Type B pancreatic cell (in vitro differentiated cells): ENCODE measurements around the gene TUBA4A. TPM values are rescaled to one million over a fixed set of nuclear protein-coding genes. Genes with fewer than 3 reads are reported as not detected.

Source experiments
- DNase-seq: peaks from one replicate; pipeline ENCODE4 v3.0.0; 2021; ENCODE audit warnings: mixed read lengths; ENCODE audit not compliant: unreplicated experiment; ENCODE audit errors: extremely low spot score
- H3K27ac Mint-ChIP-seq: 2 replicates; pipeline ENCODE4 v1.8.0; 2021; ENCODE audit warnings: mild to moderate bottlenecking, mixed read lengths
- H3K27me3 Mint-ChIP-seq: 2 replicates; pipeline ENCODE4 v1.8.0; 2021; ENCODE audit warnings: mixed read lengths
- H3K36me3 Mint-ChIP-seq: 2 replicates; pipeline ENCODE4 v1.8.0; 2021; ENCODE audit warnings: mixed read lengths
- H3K4me1 Mint-ChIP-seq: one replicate; pipeline ENCODE4 v1.8.0; 2021; ENCODE audit warnings: mixed read lengths; ENCODE audit not compliant: unreplicated experiment
- H3K4me3 Mint-ChIP-seq: 2 replicates; pipeline ENCODE4 v1.8.0; 2021; ENCODE audit warnings: mild to moderate bottlenecking, mixed read lengths
- H3K9me3 Mint-ChIP-seq: 2 replicates; pipeline ENCODE4 v1.8.0; 2021; ENCODE audit warnings: mixed read lengths
- total RNA-seq: library from RNA; stranded (reverse); gene quantifications from 2 replicates; pipeline ENCODE4 v1.2.1, GENCODE V29; 2021; ENCODE audit warnings: low replicate concordance
- TF ChIP-seq, protein P1 (sequence below): fragments of 200-600 bp; sonication (generic); conservative IDR thresholded peaks from 2 replicates; pipeline ENCODE4 v1.5.0; 2021; ENCODE audit warnings: antibody characterized with exemption, mild to moderate bottlenecking

The TUBA4A gene
- total RNA-seq, 1 donor from 2014 or later, result 25.4 TPM

DNA sequence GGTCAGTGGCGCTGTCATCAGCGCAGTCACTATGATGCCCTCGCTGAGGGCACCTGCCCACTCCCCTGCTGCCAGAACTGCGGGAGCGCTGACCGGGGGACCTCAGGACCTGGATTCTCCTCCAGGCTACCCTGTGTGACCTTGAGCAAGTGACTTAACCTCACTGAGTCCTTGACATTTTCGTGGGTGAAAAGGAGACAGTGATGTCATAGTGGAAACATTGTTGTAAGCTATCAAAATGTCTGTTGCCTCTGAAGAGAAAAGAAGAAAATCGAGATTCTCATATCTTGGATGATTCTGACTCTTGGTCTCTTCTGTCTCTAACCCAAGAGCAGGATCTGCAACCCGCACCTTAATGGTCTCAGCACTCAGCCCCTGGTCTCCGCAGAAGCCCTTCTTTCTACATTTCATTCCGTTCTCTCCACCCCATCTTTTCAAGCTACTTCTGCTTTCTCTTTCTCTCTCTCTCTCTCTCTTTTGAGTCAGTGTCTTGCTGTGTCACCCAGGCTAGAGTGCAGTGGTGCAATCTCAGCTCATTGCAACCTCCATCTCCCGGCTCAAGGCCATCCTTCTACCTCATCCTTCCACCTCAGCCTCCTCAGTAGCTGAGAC lies 978 bp upstream of the TUBA4A start:
- TF ChIP-seq, protein P1, sequence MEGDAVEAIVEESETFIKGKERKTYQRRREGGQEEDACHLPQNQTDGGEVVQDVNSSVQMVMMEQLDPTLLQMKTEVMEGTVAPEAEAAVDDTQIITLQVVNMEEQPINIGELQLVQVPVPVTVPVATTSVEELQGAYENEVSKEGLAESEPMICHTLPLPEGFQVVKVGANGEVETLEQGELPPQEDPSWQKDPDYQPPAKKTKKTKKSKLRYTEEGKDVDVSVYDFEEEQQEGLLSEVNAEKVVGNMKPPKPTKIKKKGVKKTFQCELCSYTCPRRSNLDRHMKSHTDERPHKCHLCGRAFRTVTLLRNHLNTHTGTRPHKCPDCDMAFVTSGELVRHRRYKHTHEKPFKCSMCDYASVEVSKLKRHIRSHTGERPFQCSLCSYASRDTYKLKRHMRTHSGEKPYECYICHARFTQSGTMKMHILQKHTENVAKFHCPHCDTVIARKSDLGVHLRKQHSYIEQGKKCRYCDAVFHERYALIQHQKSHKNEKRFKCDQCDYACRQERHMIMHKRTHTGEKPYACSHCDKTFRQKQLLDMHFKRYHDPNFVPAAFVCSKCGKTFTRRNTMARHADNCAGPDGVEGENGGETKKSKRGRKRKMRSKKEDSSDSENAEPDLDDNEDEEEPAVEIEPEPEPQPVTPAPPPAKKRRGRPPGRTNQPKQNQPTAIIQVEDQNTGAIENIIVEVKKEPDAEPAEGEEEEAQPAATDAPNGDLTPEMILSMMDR, result no peak
- Mint-ChIP-seq H3K36me3 (no peaks in the 10 kb centered on the region), H3K27ac (peak overlapping the region; percentile 25), H3K4me1 (peaks cover 2% of the 10 kb centered on the region), H3K4me3 (peak overlapping the region; percentile 64), H3K27me3 (peaks cover 66% of the 10 kb centered on the region), H3K9me3 (no peaks in the 10 kb centered on the region)
- no peak for DNase-seq

DNA sequence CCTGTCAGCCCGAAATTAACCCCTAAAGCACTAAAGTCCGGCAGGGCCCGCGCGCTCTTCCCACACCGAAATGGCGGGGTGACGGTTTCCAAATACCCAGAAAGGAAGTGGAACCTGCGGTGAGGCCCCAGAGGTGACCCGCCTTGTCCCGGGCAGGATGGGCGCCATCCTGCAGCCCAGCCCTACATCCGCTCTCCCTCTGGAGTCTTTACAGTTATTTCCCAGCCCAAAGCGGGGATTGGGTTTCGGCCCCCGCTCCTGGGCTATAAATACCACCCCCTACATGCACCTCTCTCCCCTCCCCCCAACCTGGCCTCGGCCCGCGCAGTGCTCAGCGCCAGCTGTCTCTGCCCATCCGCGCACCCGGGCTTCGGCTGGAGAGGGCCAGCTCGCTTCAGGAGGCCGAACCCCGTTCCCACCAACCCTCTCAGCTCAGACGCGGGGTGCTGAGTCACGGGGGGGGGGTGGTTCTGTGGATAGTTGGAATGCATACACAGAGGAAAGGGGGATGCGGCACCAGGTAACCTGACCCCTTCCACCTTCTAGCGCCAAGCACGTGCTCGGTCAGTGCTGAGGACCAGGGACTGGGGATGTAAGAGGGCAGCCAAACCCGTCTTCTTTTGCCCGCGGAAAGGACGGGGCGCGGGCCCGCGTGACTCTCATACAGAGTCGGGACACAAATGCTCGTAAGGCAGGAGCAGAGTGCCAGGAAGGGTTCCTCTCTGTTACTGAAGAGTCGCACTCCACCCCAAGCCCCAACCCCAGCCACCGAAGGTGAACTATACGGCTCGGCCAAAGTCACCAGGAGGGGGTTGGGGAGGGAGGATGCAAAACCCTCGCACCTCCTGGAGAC lies 592 bp downstream of the TUBA4A start, which contains the start of gene TUBA4B:
Gene TUBA4B, plus strand, starts transcription at position 344 of the 853 bp plus-strand sequence. Its CDS starts 165 bp downstream, at position 509.
- Mint-ChIP-seq H3K4me1 (peaks cover 14% of the 10 kb centered on the region), H3K4me3 (peak within 1 kb of the TSS; percentile 84), H3K27me3 (peaks cover 56% of the 10 kb centered on the region)

DNA sequence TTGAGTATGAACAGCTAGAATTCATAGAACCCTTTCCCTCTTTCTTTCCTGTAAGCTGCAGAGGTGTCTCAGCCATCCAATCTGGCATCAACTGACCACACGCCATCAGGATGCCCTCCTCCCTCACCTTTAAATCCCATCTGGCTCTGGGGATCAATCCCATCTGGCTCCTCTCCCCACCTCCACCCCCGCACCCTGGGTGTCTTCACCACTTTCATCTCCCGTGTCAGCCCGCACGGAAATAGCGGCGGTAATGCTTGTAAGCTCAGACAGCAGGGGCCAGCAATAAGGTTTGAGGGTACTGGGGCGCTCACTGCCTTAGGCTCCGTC lies 1.2 kb downstream of the TUBA4A start:
- no peak for DNase-seq
- TF ChIP-seq, protein P1, result no peak
- peaks cover 56% of the 10 kb centered on the region for H3K27me3 Mint-ChIP-seq
- H3K4me3 Mint-ChIP-seq, result peak overlapping the region; percentile 83
- H3K9me3 Mint-ChIP-seq, result no peaks in the 10 kb centered on the region
- peak overlapping the region; percentile 64 for H3K27ac Mint-ChIP-seq
- no peaks in the 10 kb centered on the region for H3K36me3 Mint-ChIP-seq
- H3K4me1 Mint-ChIP-seq, result peaks cover 14% of the 10 kb centered on the region

More for the DNA sequence above, 592 bp downstream of the TUBA4A start, which contains the start of gene TUBA4B:
- H3K27ac Mint-ChIP-seq, result peak within 1 kb of the TSS; percentile 64
- H3K36me3 Mint-ChIP-seq, result no peaks in the 10 kb centered on the region
- no peaks in the 10 kb centered on the region for H3K9me3 Mint-ChIP-seq
- DNase-seq, result no peak
- TF ChIP-seq, protein P1, result no peak

DNA sequence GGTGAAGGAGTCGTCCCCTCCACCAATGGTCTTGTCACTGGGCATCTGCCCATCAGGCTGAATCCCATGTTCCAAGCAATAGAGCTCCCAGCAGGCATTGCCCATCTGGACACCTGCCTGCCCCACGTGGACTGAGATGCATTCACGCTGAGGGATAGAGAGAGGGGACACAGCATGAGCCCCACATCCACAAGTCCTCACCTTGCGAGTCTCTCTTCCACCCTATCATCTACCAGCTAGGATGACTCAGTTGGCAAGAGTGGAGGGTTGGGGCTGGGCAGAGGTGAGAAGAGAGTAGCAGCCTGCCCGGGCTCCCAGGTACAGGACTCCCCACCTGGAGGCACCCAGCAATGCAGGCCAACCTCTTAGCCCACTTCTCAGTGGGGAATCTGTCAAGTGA lies 1.6 kb downstream of the TUBA4A start:
- Mint-ChIP-seq H3K36me3 (no peaks in the 10 kb centered on the region), H3K27ac (no peak overlapping the region), H3K4me1 (peaks cover 14% of the 10 kb centered on the region), H3K27me3 (peaks cover 56% of the 10 kb centered on the region), H3K4me3 (peak overlapping the region; percentile 83), H3K9me3 (no peaks in the 10 kb centered on the region)
- TF ChIP-seq, protein P1, result no peak
- no peak for DNase-seq

DNA sequence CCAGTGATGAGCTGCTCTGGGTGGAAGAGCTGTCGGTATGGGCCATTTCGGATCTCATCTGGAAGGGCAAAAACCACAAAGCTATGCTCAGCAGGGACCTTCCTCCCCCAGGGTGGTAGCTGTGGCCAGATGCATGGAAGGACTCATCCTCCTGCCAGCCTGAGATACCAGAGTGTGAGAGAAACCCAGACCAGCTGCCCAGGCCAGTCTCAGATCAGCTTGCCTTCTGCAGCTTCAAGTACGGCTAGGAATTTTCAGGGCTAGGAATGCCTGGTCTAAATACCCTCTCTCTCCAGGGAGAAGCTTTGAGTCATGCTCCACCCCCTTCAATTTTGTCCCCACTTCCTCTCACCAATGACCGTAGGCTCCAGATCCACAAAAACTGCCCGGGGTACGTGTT lies 2.1 kb downstream of the TUBA4A start:
- DNase-seq, result no peak
- Mint-ChIP-seq H3K27ac (peak overlapping the region; percentile 11), H3K4me3 (peak overlapping the region; percentile 83), H3K27me3 (peaks cover 56% of the 10 kb centered on the region), H3K9me3 (no peaks in the 10 kb centered on the region), H3K4me1 (peaks cover 14% of the 10 kb centered on the region), H3K36me3 (no peaks in the 10 kb centered on the region)
- TF ChIP-seq, protein P1, result no peak
